SU-DHL-6 (cell line): ENCODE measurements around the gene MYL2.

Source experiments
- H2AFZ ChIP-seq: fragments of 200-600 bp; sonication (generic); 2 replicates; pipeline ENCODE4 v1.6.1; 2014; ENCODE audit warnings: low read depth, mild to moderate bottlenecking, moderate library complexity, mixed read lengths, antibody characterized with exemption, low read length; ENCODE audit not compliant: severe bottlenecking
- H3F3A ChIP-seq: fragments of 200-600 bp; shearing (Covaris generic); 2 replicates; pipeline ENCODE4 v1.6.0; 2016; ENCODE audit warnings: antibody characterized with exemption, mild to moderate bottlenecking; ENCODE audit not compliant: insufficient read depth
- H3K27ac ChIP-seq: fragments of 200-600 bp; sonication (generic); 2 replicates; pipeline ENCODE4 v1.5.1; 2016; ENCODE audit warnings: low read depth, mild to moderate bottlenecking, low read length, moderate library complexity, mixed read lengths
- H3K27me3 ChIP-seq: fragments of 200-600 bp; sonication (generic), shearing (Covaris generic); 2 replicates; pipeline ENCODE4 v1.6.0; 2014; ENCODE audit warnings: mild to moderate bottlenecking, low read length
- H3K36me3 ChIP-seq: fragments of 200-600 bp; sonication (generic); 2 replicates; pipeline ENCODE4 v1.6.1; 2014; ENCODE audit warnings: mild to moderate bottlenecking, low read length, mixed read lengths
- H3K4me2 ChIP-seq: fragments of 300-600, 200-600 bp; shearing (Covaris generic), sonication (generic); 2 replicates; pipeline ENCODE4 v1.6.0; 2014; ENCODE audit warnings: low read length, low read depth, mild to moderate bottlenecking; ENCODE audit not compliant: poor library complexity, severe bottlenecking
- H3K4me3 ChIP-seq: fragments of 200-600 bp; sonication (generic); 2 replicates; pipeline ENCODE4 v1.5.1; 2014; ENCODE audit warnings: antibody characterized with exemption, low read length, mild to moderate bottlenecking, mixed read lengths; ENCODE audit not compliant: insufficient read depth, poor library complexity, severe bottlenecking
- H3K79me2 ChIP-seq: fragments of 200-600 bp; sonication (generic); 2 replicates; pipeline ENCODE4 v1.6.1; 2014; ENCODE audit warnings: mild to moderate bottlenecking, low read length, moderate library complexity; ENCODE audit not compliant: insufficient read depth
- H3K9ac ChIP-seq: fragments of 200-600 bp; sonication (generic); 2 replicates; pipeline ENCODE4 v1.7.0; 2014; ENCODE audit warnings: mild to moderate bottlenecking, low read length
- H3K9me2 ChIP-seq: fragments of 200-600 bp; sonication (generic); replicated peaks from 2 replicates; pipeline ENCODE4 v1.6.1; 2014; ENCODE audit warnings: low read length; ENCODE audit not compliant: insufficient read depth
- H3K9me3 ChIP-seq: fragments of 200-600 bp; sonication (generic); 2 replicates; pipeline ENCODE4 v1.6.1; 2014; ENCODE audit warnings: low read length, mixed read lengths; ENCODE audit not compliant: insufficient read depth
- H4K20me1 ChIP-seq: fragments of 200-600 bp; sonication (generic); 2 replicates; pipeline ENCODE4 v1.6.1; 2014; ENCODE audit warnings: low read depth, mild to moderate bottlenecking, antibody characterized with exemption, low read length, moderate library complexity, mixed read lengths
- EZH2phosphoT487 ChIP-seq: fragments of 200-600 bp; sonication (generic), shearing (Covaris generic); conservative IDR thresholded peaks from 2 replicates; pipeline ENCODE4 v1.6.1; 2018; ENCODE audit warnings: mild to moderate bottlenecking, antibody characterized with exemption, low read length, moderate library complexity, mixed read lengths
- TF ChIP-seq, protein P1 (sequence below): fragments of 200-600 bp; sonication (generic); IDR thresholded peaks from one replicate; pipeline ENCODE4 v1.5.1; 2017; ENCODE audit warnings: antibody characterized with exemption, mild to moderate bottlenecking, low read length, moderate library complexity; ENCODE audit not compliant: insufficient read depth, poor library complexity, severe bottlenecking

MYL2 gene

DNA sequence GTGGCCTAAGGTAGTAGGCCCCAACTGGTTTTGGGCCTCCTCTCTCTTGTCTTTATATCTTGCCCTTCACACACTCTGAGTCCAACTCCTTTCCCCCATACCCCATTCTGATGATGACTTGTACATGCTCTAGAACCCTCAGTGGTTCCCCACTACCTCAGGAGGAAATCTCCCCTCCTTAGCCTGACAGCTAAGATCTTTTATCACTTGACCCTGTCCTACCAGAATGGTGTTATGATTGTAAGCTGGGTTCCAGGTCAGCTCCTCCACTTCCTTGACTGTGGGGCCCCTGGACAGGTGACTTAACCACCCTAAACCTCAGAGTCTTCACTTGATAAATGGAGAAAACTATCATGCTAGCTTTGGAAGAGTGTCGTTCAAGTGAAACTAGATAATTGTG lies 9.4 kb upstream of the MYL2 start:
- no peak overlapping the region for H3K4me3 ChIP-seq
- no peaks in the 10 kb centered on the region for H3K9me3 ChIP-seq
- no peak for TF ChIP-seq EZH2phosphoT487
- H3K9me2 ChIP-seq: no peaks in the 10 kb centered on the region
- no peak overlapping the region for H3K4me2 ChIP-seq
- H3K36me3 ChIP-seq: no peaks in the 10 kb centered on the region
- H3F3A ChIP-seq: no peaks in the 10 kb centered on the region
- no peak overlapping the region for H2AFZ ChIP-seq
- no peak overlapping the region for H3K27ac ChIP-seq
- no peaks in the 10 kb centered on the region for H3K27me3 ChIP-seq
- H3K79me2 ChIP-seq: no peaks in the 10 kb centered on the region
- no peaks in the 10 kb centered on the region for H4K20me1 ChIP-seq
- H3K9ac ChIP-seq: no peak overlapping the region

DNA sequence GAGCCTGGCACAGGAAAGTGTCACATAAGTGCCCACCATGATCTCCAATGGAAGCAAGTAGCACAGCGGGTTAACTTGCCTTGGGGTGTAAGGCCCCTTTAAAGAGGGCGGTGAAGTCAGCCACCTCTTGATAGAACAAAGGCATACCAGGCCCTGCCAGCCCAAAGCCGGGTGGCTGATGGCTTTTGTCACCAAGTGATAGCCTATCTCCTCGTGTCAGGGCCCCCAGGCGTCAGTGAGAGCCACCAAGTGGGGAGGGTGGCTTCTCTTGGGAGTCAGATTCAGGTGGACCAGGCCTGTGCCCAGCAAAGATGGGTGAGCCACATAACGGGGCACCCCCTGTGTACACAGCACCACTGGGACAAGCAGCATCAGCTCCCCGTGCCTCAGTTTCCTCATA lies 8.3 kb upstream of the MYL2 start:
- Histone ChIP-seq H3K36me3 (no peaks in the 10 kb centered on the region), H3K9ac (no peak overlapping the region), H3F3A (no peaks in the 10 kb centered on the region), H3K4me2 (no peak overlapping the region), H4K20me1 (no peaks in the 10 kb centered on the region), H3K27ac (no peak overlapping the region), H3K9me2 (no peaks in the 10 kb centered on the region), H2AFZ (no peak overlapping the region), H3K9me3 (no peaks in the 10 kb centered on the region), H3K79me2 (no peaks in the 10 kb centered on the region), H3K4me3 (no peak overlapping the region), H3K27me3 (no peaks in the 10 kb centered on the region)
- TF ChIP-seq, protein P1, sequence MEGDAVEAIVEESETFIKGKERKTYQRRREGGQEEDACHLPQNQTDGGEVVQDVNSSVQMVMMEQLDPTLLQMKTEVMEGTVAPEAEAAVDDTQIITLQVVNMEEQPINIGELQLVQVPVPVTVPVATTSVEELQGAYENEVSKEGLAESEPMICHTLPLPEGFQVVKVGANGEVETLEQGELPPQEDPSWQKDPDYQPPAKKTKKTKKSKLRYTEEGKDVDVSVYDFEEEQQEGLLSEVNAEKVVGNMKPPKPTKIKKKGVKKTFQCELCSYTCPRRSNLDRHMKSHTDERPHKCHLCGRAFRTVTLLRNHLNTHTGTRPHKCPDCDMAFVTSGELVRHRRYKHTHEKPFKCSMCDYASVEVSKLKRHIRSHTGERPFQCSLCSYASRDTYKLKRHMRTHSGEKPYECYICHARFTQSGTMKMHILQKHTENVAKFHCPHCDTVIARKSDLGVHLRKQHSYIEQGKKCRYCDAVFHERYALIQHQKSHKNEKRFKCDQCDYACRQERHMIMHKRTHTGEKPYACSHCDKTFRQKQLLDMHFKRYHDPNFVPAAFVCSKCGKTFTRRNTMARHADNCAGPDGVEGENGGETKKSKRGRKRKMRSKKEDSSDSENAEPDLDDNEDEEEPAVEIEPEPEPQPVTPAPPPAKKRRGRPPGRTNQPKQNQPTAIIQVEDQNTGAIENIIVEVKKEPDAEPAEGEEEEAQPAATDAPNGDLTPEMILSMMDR: no peak
- no peak for TF ChIP-seq EZH2phosphoT487

DNA sequence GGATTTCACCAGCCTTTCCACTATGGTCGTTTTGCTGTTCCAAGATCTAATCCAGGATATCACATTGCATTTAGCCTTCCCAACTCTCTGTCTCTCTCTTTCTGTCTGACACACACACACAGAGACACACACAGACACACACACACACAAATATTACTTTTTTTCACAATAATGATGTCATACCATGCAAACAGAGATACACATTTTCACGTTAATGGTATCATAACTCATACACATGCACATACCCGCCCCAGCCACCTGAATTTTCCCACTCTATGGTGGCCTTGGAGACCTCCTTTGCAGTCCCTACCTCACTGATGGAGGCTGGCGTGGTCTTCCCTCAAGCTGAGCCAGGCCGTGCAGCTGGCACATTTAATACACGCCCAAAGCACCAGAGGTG lies 7.2 kb upstream of the MYL2 start:
- Histone ChIP-seq H3K79me2 (no peaks in the 10 kb centered on the region), H3K4me2 (no peak overlapping the region), H3F3A (no peaks in the 10 kb centered on the region), H3K4me3 (no peak overlapping the region), H4K20me1 (no peaks in the 10 kb centered on the region), H3K36me3 (no peaks in the 10 kb centered on the region), H3K9ac (no peak overlapping the region), H2AFZ (no peak overlapping the region), H3K27ac (no peak overlapping the region), H3K27me3 (no peaks in the 10 kb centered on the region), H3K9me2 (no peaks in the 10 kb centered on the region), H3K9me3 (no peaks in the 10 kb centered on the region)
- TF ChIP-seq, protein P1: no peak
- TF ChIP-seq EZH2phosphoT487: no peak

DNA sequence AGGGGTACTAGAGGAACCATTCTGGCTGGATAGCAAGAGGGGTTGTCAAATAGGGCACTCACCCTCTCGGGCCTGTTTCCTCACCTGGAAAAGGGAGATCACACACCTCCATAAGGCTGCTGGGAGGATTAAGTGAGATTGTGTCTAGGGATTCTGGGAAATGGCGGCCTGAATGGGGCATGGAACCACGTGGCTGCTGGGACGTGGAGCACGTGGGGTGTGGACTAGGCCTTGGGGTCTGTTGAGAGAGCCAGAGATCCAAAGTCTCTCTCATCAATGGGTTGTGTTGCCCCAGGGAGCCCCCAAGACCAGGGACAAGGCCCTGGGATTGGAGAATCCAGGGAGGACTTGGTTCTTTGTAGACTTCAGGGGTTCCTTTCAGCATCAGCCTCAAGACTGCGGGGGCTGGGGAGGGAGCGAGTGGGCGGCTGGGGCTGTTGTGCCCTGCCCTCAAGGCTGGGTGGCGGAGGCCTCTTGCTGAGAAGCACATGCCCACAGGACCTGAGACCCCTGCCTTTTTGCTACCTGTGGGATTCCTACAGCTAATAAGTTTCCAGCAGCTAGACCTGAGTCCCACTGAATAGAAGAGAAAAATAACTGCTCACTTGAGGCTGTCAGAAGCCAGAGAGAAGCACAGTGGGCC lies 3.4 kb upstream of the MYL2 start:
- Histone ChIP-seq H3K36me3 (no peaks in the 10 kb centered on the region), H3F3A (no peaks in the 10 kb centered on the region), H2AFZ (no peak overlapping the region), H3K9me3 (no peaks in the 10 kb centered on the region), H3K4me3 (no peak overlapping the region), H3K27me3 (no peaks in the 10 kb centered on the region), H3K79me2 (no peaks in the 10 kb centered on the region), H3K9me2 (no peaks in the 10 kb centered on the region), H3K9ac (no peak overlapping the region), H3K27ac (no peak overlapping the region), H4K20me1 (no peaks in the 10 kb centered on the region), H3K4me2 (no peak overlapping the region)
- no peak for TF ChIP-seq EZH2phosphoT487
- TF ChIP-seq, protein P1: no peak
